Measurements from ENCODE around the gene IL16.
A peak's percentile ranks its signal among the peaks of the same experiment; 100 is the strongest.
"Not testable (repeated sequence)": the region's sequence is repeated elsewhere in the genome, so short reads cannot be mapped to it uniquely, and the experiment has no call there.

Gene IL16

DNA sequence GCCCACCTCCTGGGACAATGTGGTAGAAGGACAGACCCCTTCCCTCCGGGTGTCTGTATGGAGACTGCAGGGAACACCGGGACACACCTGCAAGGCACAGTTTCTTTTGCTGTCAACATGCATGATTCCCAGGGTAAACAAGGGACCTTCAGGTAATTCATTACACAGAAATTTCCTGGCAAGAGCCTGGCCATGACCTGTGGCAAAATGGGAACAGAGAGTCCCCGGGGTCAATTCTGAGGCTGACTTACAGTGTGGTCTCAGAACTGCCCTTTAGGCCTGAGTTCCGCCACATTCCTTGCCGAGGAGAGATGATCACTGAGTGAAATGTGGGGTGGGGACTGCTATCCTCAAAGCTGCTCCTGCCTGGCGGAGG, 121.0 kb downstream of the IL16 start:
- DNase-seq, result no peak

DNA sequence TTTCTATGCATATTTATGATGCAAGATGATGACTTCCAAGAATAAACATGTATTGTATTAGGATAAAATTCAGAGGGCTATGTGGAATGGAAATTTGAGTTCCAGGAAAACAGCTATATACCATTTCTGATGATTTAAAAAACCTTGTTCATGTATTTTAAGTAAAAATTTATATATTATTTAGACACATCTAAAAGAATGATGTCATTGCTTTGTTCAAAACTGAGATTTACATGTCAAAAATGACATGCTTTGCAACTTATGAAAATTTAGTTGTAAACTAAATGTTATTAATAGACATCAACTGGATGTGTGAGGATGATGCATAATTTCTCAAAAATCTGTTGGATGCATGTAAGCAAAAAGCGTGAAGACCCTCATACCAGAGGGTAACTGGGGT, 125.0 kb downstream of the IL16 start:
- DNase-seq, result no peak

DNA sequence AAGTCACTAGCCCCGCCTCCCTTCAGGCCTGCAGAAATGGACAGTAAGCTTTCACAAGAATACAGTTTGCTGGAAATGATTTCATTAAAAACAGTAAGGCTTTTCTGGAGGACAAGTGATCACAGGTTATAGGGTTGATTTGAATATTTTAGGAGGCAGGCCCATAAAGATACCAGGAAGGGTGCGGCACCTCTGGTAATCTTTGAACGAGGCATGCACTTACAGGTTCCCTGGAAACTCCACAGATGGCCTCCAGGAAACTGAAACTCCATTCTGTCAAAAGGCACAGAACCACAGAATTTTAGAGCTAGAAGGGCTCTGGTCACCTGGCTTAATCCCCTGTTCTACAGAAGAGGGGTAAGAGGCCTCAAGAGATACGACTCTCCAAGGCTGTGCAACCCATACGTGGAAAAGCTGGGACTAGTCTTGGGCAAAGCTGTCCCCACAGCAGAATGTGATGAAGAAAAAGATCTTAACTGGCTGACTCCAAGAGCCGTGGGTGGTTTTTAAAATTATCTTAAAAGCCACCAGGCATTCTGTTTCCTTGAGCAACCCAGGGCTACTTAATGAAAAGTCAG, 126.1 kb downstream of the IL16 start:
- no peak for DNase-seq

DNA sequence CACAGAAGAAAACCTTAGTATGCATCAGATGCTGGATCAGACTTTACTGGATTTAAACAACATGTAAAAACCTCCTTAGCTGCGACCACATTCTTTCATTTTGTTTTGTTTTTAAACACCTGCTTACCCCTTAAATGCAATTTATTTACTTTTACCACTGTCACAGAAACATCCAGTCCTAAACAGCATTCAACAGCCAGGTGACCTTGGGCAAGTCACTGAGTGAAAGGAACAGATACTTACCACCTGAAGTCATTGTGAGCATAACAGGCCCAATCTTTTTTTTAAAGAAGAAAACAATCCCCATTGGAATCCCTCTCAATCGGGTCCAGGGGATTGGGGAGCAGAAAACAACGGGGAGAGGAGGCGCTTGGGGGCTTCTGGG, 126.9 kb downstream of the IL16 start:
- no peak for DNase-seq

DNA sequence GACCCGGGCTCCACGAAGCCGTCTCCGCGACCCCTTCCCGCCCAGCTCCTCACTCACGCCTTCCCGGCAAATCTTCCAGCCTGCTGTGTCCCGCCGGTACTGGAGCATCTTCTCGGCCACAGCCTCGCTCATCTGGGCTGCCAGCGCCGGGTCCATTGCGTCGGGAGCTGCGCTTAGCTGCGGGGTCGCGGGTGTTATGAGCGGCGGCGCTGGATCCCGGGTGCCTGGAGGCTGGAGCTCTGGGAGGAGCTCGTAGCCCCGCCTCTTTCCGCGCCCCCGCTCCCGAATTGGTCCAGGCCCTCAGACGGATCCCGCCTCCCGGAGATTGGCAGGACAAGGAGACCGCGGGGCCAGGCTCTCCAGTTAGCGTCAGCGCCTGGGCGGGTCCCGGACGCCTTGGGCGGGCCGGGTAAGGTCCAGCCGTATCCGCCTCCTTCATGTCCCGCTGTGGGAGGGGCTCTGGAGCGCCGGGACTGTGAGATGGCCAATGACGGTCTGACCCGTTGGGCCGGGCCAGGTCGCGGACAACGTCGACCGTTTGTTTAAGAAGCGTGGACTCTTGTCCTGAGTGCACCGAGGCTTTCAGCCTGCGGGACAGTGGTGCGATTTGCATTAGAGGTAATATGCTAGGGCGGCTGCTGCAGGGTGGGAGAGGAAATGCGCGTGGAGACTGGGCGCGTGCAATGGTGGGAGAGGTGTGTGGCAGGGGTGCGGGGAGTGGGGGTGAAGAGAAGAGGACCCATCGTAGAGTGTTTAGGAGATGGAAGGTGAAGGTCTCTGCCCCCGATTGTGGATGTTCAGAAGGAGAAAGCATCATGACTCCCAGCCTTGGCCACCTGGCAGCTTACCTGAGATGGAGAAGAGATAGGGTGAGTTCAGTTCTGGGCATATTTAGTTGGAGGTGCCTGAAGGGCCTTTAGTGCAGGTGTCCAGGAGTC, 127.5 kb downstream of the IL16 start, which contains the start of gene STARD5:
Gene STARD5 (minus strand): TSS at position 198 of the 938 bp plus-strand sequence. CDS start 42 bp downstream, at position 156.
- peak; percentile 99 for DNase-seq

DNA sequence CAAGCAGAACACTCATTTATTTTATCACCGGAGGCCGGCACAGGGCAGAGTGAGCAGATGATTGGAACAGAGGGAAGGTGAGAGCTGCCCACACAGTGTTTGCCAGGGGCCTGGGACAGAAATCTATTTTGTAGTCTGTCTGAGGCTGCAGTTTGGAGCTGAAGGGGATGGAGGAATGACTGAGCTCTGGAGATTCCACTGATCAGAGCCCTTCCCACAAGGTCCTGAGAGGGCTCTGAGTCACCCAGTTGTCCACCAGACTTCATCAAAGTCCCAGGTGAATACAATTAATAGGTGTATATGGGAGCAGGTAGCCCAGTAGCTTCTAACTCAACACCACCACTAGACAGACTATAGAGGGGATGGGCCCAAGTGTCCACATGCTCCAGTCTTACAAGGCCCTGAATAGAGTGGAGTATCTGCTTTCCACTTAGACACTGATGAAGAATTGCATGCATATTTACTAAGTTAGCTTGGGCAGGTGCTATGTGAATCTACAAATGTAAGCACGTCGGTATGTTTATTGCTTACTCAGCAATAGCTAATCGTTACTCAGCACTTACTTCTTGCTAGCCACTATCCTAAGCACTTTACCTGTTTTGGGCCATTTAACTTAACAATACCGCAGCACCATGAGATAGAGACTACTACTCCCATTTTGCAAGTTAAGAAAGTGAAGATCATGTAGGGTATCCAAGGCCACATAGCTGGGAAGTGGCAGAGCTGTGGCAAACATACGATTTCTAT, 130.0 kb downstream of the IL16 start:
- no peak for DNase-seq

DNA sequence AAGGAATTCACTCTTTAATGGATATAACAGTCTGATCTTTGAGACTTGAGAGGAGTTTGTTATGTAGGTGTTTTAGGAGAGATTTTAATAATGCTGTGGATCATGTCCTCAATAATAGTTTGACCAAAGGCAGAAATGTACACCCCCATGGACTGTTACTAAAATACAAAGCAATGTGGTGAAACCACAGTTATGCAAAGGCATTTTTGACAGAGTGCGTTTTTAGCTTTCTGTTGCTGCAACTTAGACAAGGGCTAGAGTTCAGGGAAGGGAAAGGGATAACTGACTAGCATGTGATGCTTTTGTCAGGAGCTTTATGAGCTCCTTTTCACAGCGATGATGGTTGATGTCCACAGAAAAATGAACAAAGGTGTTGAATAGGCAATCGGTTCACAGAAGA, 130.8 kb downstream of the IL16 start:
- DNase-seq, result no peak

DNA sequence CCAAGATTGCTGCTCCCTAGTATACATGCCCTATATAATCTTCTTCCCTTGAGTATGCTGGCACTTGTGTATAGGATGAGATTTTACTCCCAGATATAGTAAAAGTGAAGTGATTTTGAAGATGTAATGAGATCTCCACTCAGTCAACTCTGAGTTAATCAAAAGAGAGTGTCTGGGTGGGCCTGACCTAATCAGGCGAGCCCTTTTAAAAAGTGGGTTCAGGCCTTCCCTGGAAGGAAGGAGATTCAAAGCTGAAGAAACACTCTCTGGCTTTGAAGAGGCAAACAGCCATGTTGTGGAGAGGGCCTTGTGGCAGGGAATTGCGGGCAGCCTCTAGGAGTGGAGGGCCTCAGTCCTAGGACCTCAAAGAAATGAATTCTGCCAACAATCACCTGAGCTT, 132.8 kb downstream of the IL16 start:
- DNase-seq, result no peak

DNA sequence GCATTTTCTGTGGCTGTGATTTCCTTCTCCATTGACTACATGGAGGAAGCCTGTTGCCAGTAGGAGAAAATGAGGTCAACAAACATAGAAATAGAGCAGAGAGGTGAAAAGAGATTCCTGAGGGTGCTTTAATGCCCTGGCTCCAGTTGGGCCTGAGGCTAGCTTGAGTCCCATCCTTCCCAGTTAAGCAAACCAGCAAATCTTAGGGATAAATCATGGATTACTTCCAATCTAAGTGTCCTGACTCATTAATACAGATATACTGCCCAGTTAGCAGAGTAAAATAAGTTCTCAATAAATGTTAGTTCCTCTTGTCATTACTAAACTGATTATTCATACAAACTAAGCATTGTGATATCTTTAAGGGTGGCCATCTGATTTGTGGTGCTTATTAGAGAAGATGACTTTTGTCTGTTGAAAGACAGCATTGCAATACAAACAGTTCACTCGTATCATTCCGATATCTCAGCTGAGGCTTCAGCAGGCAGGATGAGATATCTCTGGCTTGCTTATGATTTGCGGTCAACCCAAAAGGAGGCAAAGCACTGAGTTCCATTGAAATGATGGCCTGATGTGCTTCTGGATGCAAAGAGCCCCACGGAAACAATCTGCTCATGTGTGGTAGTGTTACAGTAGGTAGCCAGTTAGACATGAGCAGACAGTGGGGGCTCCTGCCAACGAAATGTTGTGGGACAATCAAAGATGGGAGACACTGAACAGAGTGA, 133.8 kb downstream of the IL16 start:
- no peak for DNase-seq

DNA sequence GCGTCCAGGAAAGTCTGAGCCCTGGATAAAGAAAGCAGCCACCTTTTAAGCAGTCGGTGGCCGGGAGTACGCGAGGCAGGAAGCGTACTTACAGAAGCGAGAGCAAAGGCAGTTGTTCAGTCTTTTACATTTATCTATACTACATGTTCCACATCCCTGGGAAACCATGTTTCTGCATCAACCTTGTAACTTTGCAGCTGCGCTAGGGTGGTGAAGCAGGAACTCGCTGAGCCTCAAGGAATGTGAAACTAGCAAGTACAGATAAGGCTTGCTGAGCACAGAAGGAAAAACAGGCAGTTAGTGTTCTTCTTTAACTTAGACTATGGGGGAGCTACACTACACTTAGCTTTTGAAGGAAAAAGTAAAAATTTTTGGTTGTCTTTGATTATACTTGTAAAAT, 134.5 kb downstream of the IL16 start:
- not testable (repeated sequence) for DNase-seq

DNA sequence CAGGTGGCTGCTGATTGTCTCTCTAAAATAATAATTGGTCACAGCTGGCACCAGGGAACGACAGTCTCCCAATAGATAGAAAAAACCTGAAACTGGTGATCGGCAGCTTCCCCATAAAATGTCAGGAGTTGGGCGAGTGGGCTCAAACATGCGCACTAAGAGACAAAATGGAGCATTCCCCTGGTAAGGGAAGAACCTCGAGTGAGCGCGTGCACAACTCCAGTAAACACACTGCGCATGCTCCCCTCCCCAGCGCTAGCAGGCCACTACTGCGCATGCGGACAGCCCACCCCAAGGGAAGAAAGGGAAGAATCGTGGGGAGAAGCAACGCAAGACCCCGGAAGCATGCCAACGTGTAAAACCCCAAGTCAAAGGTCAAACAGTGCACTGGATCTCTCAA, 134.9 kb downstream of the IL16 start:
- no peak for DNase-seq

DNA sequence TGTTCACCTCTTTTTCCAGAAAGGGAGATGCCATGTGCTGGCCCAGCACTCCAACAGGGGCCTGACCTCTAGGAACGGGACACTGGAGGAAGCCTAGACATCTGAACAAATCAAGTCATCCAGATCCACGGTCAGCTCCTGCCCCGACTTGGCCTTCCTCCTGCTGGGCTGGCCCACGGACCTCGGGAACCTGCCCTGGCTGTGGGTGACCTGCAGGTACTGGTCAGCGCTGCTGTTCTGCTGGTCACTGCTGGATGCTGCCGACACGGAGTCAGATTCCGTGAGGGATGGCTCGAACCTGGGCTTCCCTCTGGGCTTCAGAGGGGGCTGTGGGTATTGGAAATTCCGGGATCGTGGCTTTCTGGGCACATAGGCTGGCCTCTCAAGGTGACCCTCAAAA, 135.6 kb downstream of the IL16 start:
- no peak for DNase-seq

DNA sequence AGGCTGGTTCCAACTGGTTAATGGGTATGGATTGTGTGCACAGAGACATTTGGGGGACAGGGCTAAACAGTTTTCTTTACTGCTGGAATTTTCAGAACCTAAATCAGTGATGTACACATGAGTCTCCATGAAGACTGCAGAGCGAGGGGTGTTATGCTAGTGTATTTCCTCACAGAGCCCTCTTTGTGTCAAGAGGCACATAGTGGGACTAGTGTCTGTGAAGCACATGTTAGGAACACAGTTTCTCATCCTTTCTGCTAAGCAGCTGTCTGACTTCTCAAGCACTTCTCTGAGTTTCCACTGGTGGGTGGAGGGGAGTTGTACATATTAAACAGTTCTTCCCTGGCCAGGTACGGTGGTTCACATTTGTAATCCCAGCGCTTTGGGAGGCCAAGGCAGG, 136.7 kb downstream of the IL16 start:
- no peak for DNase-seq

DNA sequence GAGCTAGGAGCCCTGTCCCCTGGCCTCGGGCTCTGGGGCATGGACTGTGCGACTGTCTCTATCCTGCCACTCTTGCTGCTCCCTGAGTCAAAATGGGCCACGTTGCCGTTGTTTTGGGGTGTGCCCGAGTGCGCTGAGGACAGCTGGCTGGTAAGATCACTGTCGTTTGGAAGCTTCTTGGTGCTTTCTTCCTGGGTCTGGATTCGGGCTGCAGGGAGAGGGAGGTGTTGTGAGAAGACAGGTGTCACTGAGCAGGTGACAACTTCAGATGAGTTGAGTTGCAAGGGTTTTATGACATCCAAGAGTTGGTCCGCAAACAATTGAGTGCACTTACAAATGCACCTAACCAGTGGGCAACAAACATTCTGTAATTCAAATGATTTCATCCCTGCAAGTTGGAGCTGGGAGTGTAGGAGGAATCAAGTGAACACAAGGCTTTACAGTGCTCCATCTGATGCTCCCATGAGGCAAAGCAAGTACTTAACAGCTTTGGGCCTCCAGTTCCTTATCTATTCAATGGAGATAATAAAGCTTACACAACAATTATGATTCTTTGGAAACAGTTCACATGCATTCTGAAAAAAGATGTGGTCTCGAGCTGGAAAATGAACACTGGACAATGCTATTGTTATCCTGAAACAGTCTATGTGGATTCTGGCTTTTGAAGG, 138.2 kb downstream of the IL16 start:
- DNase-seq, result no peak

DNA sequence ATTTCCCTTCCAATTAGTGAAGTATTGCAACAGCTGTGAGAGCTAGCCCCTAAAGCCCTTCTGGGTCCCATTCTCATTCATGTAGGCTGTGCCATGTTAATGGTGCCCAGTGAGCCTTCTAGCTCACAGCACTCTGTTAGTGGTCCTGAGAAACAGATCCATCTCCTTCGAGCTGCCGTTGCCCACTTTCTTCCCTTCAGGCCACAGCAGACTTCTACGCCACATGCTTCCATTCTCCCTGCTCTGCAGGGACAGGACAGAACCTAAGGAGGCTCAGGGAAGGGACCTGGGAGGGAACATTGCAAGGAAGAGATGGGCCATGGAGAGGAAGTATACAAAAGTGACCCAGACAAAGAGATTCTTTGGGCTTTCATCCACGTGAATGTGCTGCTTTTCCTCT, 139.0 kb downstream of the IL16 start:
- no peak for DNase-seq

DNA sequence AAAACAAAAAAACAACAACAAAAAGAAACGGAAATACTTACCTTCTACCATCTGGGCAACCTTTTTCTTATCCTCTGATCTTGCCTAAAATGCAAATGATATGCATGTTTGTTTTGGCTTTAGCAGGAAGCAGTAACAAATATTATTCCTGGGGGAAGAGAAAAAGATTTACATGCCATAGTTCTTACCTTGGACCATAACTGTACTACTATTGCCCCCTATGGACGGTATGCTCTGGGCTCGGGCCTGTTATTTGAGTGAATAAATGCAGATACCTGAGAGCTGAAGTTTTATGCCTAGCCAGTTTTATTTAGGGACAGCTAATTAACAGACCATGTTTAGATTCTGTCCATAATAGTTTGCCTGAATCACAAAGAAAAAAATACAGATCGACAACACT, 139.9 kb downstream of the IL16 start:
- DNase-seq, result peak; percentile 40

DNA sequence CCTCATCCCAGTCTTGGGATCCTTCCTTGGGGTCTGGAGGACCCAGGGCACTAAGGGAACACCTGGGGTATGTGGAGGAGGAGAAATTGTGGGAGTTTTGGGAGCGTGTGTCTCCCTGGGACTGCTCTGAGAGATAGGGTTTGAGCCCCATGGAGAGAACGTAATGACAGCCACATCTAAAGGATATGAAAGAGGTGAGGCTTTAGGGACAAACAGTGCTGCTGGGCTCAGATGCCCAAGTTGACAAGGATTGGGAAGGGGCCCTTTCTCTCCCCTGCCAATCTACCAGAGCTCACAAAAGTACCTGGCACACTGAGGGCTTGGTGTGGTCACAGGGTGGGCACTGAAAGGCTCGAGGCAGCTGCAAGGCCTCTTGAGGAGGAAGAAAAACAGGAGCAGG, 140.6 kb downstream of the IL16 start:
- DNase-seq, result no peak

DNA sequence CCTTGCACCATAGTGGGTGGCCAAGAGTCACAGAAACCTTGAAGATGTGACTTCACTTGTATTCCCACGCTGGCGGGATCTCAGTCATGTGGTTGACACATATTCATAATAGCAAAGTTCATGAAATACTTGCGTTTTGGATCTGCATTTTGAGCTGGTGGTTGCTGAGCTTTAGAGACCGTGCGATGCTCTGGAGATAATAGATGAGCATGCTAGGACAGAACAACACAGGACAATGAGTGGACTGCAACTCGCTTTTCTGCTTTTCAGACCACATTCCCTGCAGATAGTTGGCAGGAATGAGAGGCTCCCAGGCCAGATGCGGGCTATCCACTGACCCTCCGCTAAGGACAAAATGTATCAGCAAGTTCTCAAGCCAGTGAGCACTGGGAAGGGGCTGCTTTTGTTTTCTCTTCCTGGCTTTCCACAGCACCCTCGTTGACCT, 141.1 kb downstream of the IL16 start:
- peak; percentile 23 for DNase-seq

DNA sequence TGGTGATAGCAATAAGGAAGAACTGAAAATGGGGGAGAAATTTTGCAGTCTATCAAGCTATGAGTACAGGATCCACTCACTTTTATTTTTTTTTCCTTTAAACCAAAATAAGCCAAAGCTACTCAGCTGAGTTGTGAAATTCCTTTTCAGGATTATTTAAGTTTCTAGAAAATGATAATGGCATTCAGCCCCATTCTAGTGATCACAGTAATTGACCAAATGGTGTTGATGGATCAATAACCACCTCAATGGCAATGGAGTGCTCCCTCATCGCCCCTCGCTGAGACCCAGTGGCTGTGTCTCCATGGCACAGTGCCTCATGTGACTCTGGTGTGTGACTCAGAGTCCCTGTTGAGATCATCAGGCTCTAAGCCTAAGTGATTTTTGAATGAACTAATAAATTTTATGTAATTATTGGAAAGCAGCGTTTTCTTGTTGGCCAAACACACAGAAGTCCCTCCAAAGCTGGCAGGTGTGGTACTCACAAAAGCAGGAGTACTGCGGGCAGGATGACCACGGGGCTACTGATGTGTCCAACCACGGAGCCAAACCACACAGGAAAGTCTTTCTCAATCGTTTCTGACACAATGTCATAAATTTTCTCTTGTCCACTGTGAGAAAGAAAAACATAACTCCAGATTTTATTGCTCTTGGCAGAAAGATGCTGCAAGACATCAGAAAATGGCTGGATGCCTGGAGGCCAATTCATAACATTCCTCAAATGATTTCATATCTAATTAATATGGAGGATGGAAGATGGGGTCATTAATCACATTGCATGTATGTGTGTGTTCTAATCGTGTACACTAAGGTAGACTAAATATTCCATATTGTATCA, 141.7 kb downstream of the IL16 start:
- DNase-seq, result no peak

DNA sequence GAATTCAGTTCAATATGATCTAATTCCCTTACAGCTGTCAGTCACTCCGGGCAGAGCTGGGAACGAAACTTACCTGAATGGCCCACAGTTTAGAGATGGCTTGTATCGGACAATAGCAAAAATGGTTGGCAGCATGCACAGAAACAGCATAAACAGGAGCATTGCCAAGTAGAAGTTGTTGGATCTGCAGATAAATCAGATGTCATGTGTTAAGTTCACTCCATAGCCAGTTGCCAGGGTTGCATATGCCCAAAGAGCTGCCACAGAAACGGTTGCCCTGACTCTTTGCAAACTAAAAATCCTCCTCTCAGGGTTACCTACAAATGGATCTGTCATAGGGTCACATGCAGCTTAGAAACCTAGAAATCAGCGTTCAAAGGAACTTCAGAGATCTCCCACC, 142.6 kb downstream of the IL16 start:
- DNase-seq, result no peak

DNA sequence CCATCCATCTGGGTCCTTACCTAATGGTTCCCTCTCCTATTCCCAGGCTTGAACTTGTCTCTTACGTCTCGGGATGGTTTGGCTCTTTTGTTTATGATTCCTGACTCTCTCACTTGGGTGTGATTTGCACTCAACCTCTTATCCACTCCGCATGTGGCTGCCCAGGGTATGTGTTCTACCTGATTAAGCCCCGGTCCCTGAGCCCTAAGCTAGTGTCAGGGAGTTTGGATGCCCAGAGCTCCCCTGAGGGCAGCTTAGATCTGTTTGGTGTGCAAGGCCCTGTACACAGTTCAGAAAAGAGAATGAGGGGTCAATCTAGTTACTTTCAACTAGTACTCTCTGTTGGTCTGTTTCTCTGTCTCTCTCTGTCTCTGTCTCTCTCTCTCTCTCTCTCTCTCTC, 143.2 kb downstream of the IL16 start:
- DNase-seq, result no peak

DNA sequence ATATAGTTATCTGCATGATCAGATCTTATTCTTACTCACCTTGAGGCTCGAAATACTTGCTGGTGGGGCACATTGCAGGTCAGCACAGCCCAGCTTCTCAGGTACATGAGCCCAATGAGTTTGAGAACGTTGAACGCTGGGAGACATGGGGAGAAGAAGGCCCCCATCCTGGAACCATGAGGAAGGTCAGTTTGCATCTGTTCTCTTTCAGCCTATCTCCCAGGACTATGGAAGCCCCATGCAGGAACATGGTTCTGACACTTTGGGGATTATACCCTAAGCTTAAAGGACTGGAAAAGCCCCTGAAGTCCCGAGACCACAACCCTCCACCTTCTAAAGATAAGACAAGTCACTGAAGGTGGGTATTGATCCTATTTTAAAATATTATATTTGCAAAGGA, 144.7 kb downstream of the IL16 start:
- DNase-seq, result no peak

All from activated CD4-positive, alpha-beta T cell treated with anti-CD3 and anti-CD28 coated beads, Interleukin-2, Interleukin-6, amounts not matched to agents 100 ng/mL and 50 ng/mL, durations not matched to agents 16 hours and 8 hours (primary cell).